ENCODE results near the gene EMSY. TPM values are rescaled to one million over a fixed set of nuclear protein-coding genes. Genes with fewer than 3 reads are reported as not detected.

The EMSY gene
- total and polyA plus RNA-seq, 2 donors (not counting 3 experiments of a cell fraction or from before 2014, with no cell fraction given), result 18.3 to 25.7 TPM

DNA sequence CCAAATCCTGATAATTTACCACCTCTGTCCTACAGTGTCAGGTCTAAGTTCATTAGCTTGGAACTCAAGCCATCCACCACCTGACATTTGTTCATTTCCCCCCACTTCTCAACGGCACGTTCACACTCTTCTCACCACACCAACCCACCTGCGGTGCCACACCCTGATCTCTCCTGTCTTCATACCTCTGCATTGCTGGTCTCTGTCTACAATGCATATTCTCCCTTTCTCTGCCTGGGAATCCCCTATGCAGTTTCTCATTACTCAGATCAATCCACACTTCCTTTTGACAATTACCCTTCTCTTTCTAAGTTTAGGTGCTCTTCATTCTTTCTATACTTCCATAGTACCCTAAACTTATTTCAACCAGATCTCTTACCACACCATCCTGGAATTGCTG lies 20.4 kb upstream of the EMSY start:
- POLR2A ChIA-PET, result no interaction called here
- BruUV-seq (replicated peaks), result no TSS peak

More for the DNA sequence above, 20.4 kb upstream of the EMSY start:
- H4K20me1 ChIP-seq (replicated peaks; ENCODE audit: control insufficient read depth, extremely low read depth, insufficient read depth, low read length), result no peaks in the 10 kb centered on the region
- CTCF ChIA-PET, result interaction anchor here (1.0 to 1.1 kb wide), 2 partner anchors 17 to 88 kb away, joined by 3 read pairs; no protein-coding TSS in a partner anchor
- H3K9ac ChIP-seq (replicated peaks; ENCODE audit: extremely low read depth, insufficient read depth, low read length), result no peak overlapping the region
- no peak overlapping the region for H2AFZ ChIP-seq (ENCODE audit: low read depth, low read length)
- no peaks in the 10 kb centered on the region for H3K9me1 ChIP-seq (replicated peaks; ENCODE audit: control insufficient read depth, extremely low read depth, insufficient read depth, low read length)
- FAIRE-seq (no peak), DNase-seq (ENCODE audit: low read depth, low spot score) (no peak)
- peaks cover 18 to 28% of the 10 kb centered on the region in 2 experiments for H3K27me3 ChIP-seq (ENCODE audit: control insufficient read depth in 2 of 2, insufficient read depth in 2 of 2, low read length in 2 of 2)
- H3K4me3 ChIP-seq (replicated peaks in 1 of 3; ENCODE audit: insufficient read depth in 1 of 3, low read depth in 1 of 3, low read length in 3 of 3), result no peak overlapping the region
- H3K4me2 ChIP-seq (ENCODE audit: insufficient read depth, low read length), result no peak overlapping the region
- TF ChIP-seq MYC (IDR thresholded peaks at IDR 0.05; ENCODE audit: low read depth, low read length), result no peak
- no peak for TF ChIP-seq POLR2AphosphoS5 (IDR thresholded peaks at IDR 0.05; ENCODE audit: insufficient read depth, low read depth, low read length)
- TF ChIP-seq FOS (IDR thresholded peaks at IDR 0.05; ENCODE audit: borderline replicate concordance, insufficient read depth, low read length), result no peak
- TF ChIP-seq POLR2A (IDR thresholded peaks at IDR 0.05; ENCODE audit: low read depth, low read length), result no peak
- TF ChIP-seq GATA2 (IDR thresholded peaks at IDR 0.05; ENCODE audit: insufficient read depth, insufficient read length, low read depth, low read length), result no peak
- no peak for TF ChIP-seq JUN (IDR thresholded peaks at IDR 0.05; ENCODE audit: borderline replicate concordance, insufficient read depth, insufficient read length, low read depth)
- no peak for TF ChIP-seq EZH2 (IDR thresholded peaks at IDR 0.05; ENCODE audit: borderline replicate concordance, low read depth, low read length, severe bottlenecking)
- TF ChIP-seq, protein P1, sequence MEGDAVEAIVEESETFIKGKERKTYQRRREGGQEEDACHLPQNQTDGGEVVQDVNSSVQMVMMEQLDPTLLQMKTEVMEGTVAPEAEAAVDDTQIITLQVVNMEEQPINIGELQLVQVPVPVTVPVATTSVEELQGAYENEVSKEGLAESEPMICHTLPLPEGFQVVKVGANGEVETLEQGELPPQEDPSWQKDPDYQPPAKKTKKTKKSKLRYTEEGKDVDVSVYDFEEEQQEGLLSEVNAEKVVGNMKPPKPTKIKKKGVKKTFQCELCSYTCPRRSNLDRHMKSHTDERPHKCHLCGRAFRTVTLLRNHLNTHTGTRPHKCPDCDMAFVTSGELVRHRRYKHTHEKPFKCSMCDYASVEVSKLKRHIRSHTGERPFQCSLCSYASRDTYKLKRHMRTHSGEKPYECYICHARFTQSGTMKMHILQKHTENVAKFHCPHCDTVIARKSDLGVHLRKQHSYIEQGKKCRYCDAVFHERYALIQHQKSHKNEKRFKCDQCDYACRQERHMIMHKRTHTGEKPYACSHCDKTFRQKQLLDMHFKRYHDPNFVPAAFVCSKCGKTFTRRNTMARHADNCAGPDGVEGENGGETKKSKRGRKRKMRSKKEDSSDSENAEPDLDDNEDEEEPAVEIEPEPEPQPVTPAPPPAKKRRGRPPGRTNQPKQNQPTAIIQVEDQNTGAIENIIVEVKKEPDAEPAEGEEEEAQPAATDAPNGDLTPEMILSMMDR (IDR thresholded peaks at IDR 0.05; ENCODE audit: extremely low read depth in 1 of 2, insufficient read depth in 1 of 2, low read depth in 1 of 2, low read length in 2 of 2), result no peak
- TF ChIP-seq, protein P2, sequence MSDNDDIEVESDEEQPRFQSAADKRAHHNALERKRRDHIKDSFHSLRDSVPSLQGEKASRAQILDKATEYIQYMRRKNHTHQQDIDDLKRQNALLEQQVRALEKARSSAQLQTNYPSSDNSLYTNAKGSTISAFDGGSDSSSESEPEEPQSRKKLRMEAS (IDR thresholded peaks at IDR 0.05; ENCODE audit: insufficient read depth, insufficient read length), result no peak
- H3K9me3 ChIP-seq (replicated peaks; ENCODE audit: control insufficient read depth, insufficient read depth, low read length), result no peaks in the 10 kb centered on the region
- no peaks in the 10 kb centered on the region for H3K36me3 ChIP-seq (ENCODE audit: control insufficient read depth in 2 of 2, extremely low read depth in 1 of 2, insufficient read depth in 2 of 2, low read length in 2 of 2)
- H3K27ac ChIP-seq (ENCODE audit: insufficient read depth, low read depth, low read length), result no peak overlapping the region
- intact Hi-C loops (cut with micrococcal nuclease) (loop anchor here (5.0 kb wide), 1 partner anchor 217 kb away; the partner anchor contains the start of gene WNT11), dilution Hi-C loops (cut with MboI; ENCODE audit: extremely low pct_ligation_motif_present, low sequenced_read_pairs) (no loop called here)
- no peaks in the 10 kb centered on the region for H3K4me1 ChIP-seq (ENCODE audit: control insufficient read depth, extremely low read depth, insufficient read depth, low read length)
- H3K79me2 ChIP-seq (ENCODE audit: control insufficient read depth, insufficient read depth, low read length), result no peaks in the 10 kb centered on the region

Measured in endothelial cell of umbilical vein (primary cell).